Measurements from ENCODE around the gene CCDC71.

GRCh38 chr3:49122886-49123545 lies 43.1 kb downstream of the CCDC71 start:
- TF ChIP-seq FOXM1 (IDR thresholded peaks at IDR 0.05; ENCODE audit: borderline replicate concordance): no peak
- no peak for TF ChIP-seq BHLHE40 (IDR thresholded peaks at IDR 0.05; ENCODE audit: borderline replicate concordance)
- no peak for TF ChIP-seq ARNT (IDR thresholded peaks at IDR 0.05)
- no peak for TF ChIP-seq SP1 (IDR thresholded peaks at IDR 0.05)
- no peak for TF ChIP-seq SUZ12 (IDR thresholded peaks at IDR 0.05)
- TF ChIP-seq FOXK2 (IDR thresholded peaks at IDR 0.05): no peak
- no peak for TF ChIP-seq TARDBP (IDR thresholded peaks at IDR 0.05)
- no peak for TF ChIP-seq LEF1 (IDR thresholded peaks at IDR 0.05; ENCODE audit: borderline replicate concordance)
- no peak for TF ChIP-seq L3MBTL2 (conservative IDR thresholded peaks at IDR 0.05)
- no peak for TF ChIP-seq ELF4 (IDR thresholded peaks at IDR 0.05)
- TF ChIP-seq PKNOX1 (IDR thresholded peaks at IDR 0.05): no peak

Measured in HEK293T (cell line).